H1 (cell line): ENCODE data around the gene EPHA4. TPM values are rescaled to one million over a fixed set of nuclear protein-coding genes. Genes with fewer than 3 reads are reported as not detected.
A peak's percentile ranks its signal among the peaks of the same experiment; 100 is the strongest.

Experiments
- CTCF ChIA-PET: fragments of 300-600 bp; sonication (Branson Sonifier 250); formaldehyde crosslinking; loops from one replicate; lab custom pipeline; 2021; ENCODE audit not compliant: partially characterized antibody; lab: Charles Lee
- POLR2A ChIA-PET: fragments of 300-600 bp; sonication (Branson Sonifier 250); formaldehyde crosslinking; loops from one replicate; lab custom pipeline; 2021; ENCODE audit warnings: inconsistent platforms; ENCODE audit not compliant: partially characterized antibody; lab: Charles Lee
- DNase-seq, 2 experiments: peaks; one replicate each; pipeline versions ENCODE4 v3.0.0 to v3.0.0-alpha.2; 2010 to 2022; ENCODE audit warnings: low spot score in 2 of 2, low read depth in 1 of 2, mixed read lengths in 1 of 2
- FAIRE-seq: peaks from 2 replicates; lab custom pipeline; 2011; peaks lifted over from hg19 to GRCh38; lab: Jason Lieb, UNC
- H2AFZ ChIP-seq: 2 replicates; pipeline ENCODE4 v1.8.1; 2012; ENCODE audit warnings: low read length, inconsistent platforms
- H2AK5ac ChIP-seq: 2 replicates; pipeline ENCODE4 v1.6.1; 2013; ENCODE audit warnings: low read depth, low read length
- H2BK120ac ChIP-seq: replicated peaks from 2 replicates; pipeline ENCODE3; 2013; ENCODE audit warnings: low read depth, low read length, inconsistent platforms
- H2BK12ac ChIP-seq: 2 replicates; pipeline ENCODE4 v1.6.1; 2013; ENCODE audit warnings: low read depth, low read length
- H2BK15ac ChIP-seq: 2 replicates; pipeline ENCODE4 v1.6.1; 2013; ENCODE audit warnings: low read length
- H2BK20ac ChIP-seq: 2 replicates; pipeline ENCODE4 v1.6.1; 2013; ENCODE audit warnings: low read length
- H2BK5ac ChIP-seq: 2 replicates; pipeline ENCODE4 v1.6.1; 2013; ENCODE audit warnings: low read depth, low read length
- H3K14ac ChIP-seq: 2 replicates; pipeline ENCODE4 v1.6.1; 2013; ENCODE audit warnings: inconsistent platforms; ENCODE audit not compliant: insufficient read length
- H3K18ac ChIP-seq: 2 replicates; pipeline ENCODE4 v1.6.1; 2013; ENCODE audit warnings: low read length; ENCODE audit errors: extremely low read depth
- H3K23ac ChIP-seq: 2 replicates; pipeline ENCODE4 v1.6.1; 2013; ENCODE audit warnings: inconsistent platforms; ENCODE audit not compliant: insufficient read length
- H3K23me2 ChIP-seq: 2 replicates; pipeline ENCODE4 v1.6.1; 2013; ENCODE audit warnings: low read depth, low read length
- H3K27ac ChIP-seq: 2 replicates; pipeline ENCODE4 v1.6.1; 2011; ENCODE audit warnings: low read depth, low read length, inconsistent platforms
- H3K27me3 ChIP-seq, 4 experiments: replicated peaks in 1 of 4; 1 replicate in 1 of 4; 2 replicates in 3 of 4; pipeline versions ENCODE4 v1.6.1 to v1.8.1; 2011 to 2013; ENCODE audit warnings: low read length in 3 of 4, mild to moderate bottlenecking in 3 of 4, inconsistent platforms in 2 of 4, mixed read lengths in 2 of 4, moderate library complexity in 1 of 4; ENCODE audit not compliant: control insufficient read depth in 3 of 4, insufficient read depth in 3 of 4; ENCODE audit errors: extremely low read depth in 1 of 4
- H3K36me3 ChIP-seq, 4 experiments: 2 replicates each; pipeline versions ENCODE4 v1.6.1 to v1.8.1; 2011 to 2013; ENCODE audit warnings: mild to moderate bottlenecking in 4 of 4, low read length in 3 of 4, moderate library complexity in 2 of 4, control low read depth in 1 of 4, inconsistent platforms in 1 of 4; ENCODE audit not compliant: insufficient read depth in 4 of 4, control insufficient read depth in 2 of 4
- H3K4ac ChIP-seq: replicated peaks from 2 replicates; pipeline ENCODE3; 2013; ENCODE audit warnings: low read length, low read depth, mixed read lengths, inconsistent platforms; ENCODE audit not compliant: insufficient read length
- H3K4me1 ChIP-seq, 4 experiments: replicated peaks in 1 of 4; 1 replicate in 1 of 4; 2 replicates in 3 of 4; pipeline versions ENCODE4 v1.6.1 to v1.8.1; 2011 to 2013; ENCODE audit warnings: low read length in 3 of 4, inconsistent platforms in 2 of 4, mixed read lengths in 1 of 4; ENCODE audit not compliant: insufficient read depth in 4 of 4, control insufficient read depth in 3 of 4
- H3K4me2 ChIP-seq, 2 experiments: 2 replicates each; pipeline versions ENCODE4 v1.6.1 to v1.8.1; 2011 to 2013; ENCODE audit warnings: low read depth in 2 of 2, low read length in 2 of 2, control low read depth in 1 of 2, inconsistent platforms in 1 of 2, mild to moderate bottlenecking in 1 of 2; ENCODE audit not compliant: insufficient read depth in 1 of 2
- H3K4me3 ChIP-seq, 4 experiments: fragments of 200-600, 300-600 bp in 1 of 4; sonication (generic), shearing (Covaris generic), sonication (Bioruptor Twin) in 1 of 4; 2 replicates each; pipeline versions ENCODE4 v1.5.1 to v1.8.1; 2011 to 2016; ENCODE audit warnings: low read length in 4 of 4, low read depth in 3 of 4, control low read depth in 2 of 4, inconsistent platforms in 2 of 4, mild to moderate bottlenecking in 2 of 4, mixed read lengths in 1 of 4, moderate library complexity in 1 of 4; ENCODE audit not compliant: insufficient read depth in 2 of 4; ENCODE audit errors: extremely low read depth in 1 of 4
- H3K56ac ChIP-seq: replicated peaks from 2 replicates; pipeline ENCODE3; 2013; ENCODE audit warnings: low read depth, mild to moderate bottlenecking, mixed read lengths, low read length, inconsistent platforms; ENCODE audit not compliant: insufficient read length
- H3K79me1 ChIP-seq: 2 replicates; pipeline ENCODE4 v1.6.1; 2013; ENCODE audit warnings: low read depth, low read length, control low read depth
- H3K79me2 ChIP-seq, 2 experiments: 2 replicates each; pipeline versions ENCODE4 v1.6.1 to v1.8.1; 2012 to 2013; ENCODE audit warnings: low read length in 2 of 2, mild to moderate bottlenecking in 2 of 2, inconsistent platforms in 1 of 2; ENCODE audit not compliant: insufficient read depth in 2 of 2, control insufficient read depth in 1 of 2
- H3K9ac ChIP-seq, 4 experiments: replicated peaks in 1 of 4; 1 replicate in 1 of 4; 2 replicates in 3 of 4; pipeline versions ENCODE4 v1.6.1 to v1.8.1; 2011 to 2013; ENCODE audit warnings: low read depth in 3 of 4, low read length in 3 of 4, control low read depth in 2 of 4, mild to moderate bottlenecking in 2 of 4, moderate library complexity in 2 of 4, inconsistent platforms in 1 of 4; ENCODE audit errors: extremely low read depth in 1 of 4
- H3K9me3 ChIP-seq, 2 experiments: 2 replicates each; pipeline versions ENCODE4 v1.6.1 to v1.8.1; 2012 to 2013; ENCODE audit warnings: mild to moderate bottlenecking in 2 of 2, moderate library complexity in 2 of 2, control low read depth in 1 of 2, inconsistent platforms in 1 of 2, low read depth in 1 of 2, low read length in 1 of 2, mixed read lengths in 1 of 2; ENCODE audit not compliant: insufficient read depth in 2 of 2
- H4K20me1 ChIP-seq, 2 experiments: replicated peaks in 1 of 2; 2 replicates each; pipeline versions ENCODE3 to v1.8.1; 2011 to 2013; ENCODE audit warnings: inconsistent platforms in 2 of 2, low read length in 2 of 2, mild to moderate bottlenecking in 1 of 2; ENCODE audit not compliant: insufficient read depth in 2 of 2, control insufficient read depth in 1 of 2
- H4K5ac ChIP-seq: 2 replicates; pipeline ENCODE4 v1.6.1; 2013; ENCODE audit warnings: low read length, low read depth, mixed read lengths, inconsistent platforms; ENCODE audit not compliant: insufficient read length
- H4K8ac ChIP-seq: 2 replicates; pipeline ENCODE4 v1.8.0; 2013; ENCODE audit warnings: mild to moderate bottlenecking, moderate library complexity, low read length, inconsistent platforms; ENCODE audit not compliant: insufficient read depth; ENCODE audit errors: extremely low read depth
- H4K91ac ChIP-seq: replicated peaks from 2 replicates; pipeline ENCODE3; 2013; ENCODE audit warnings: low read length, mixed read lengths, inconsistent platforms; ENCODE audit not compliant: insufficient read length
- CEBPB ChIP-seq: IDR thresholded peaks from 2 replicates; pipeline ENCODE4 v1.6.1; 2012; ENCODE audit warnings: low read depth, low read length
- TCF12 ChIP-seq: IDR thresholded peaks from 2 replicates; pipeline ENCODE4 v1.6.1; 2011; ENCODE audit warnings: low read depth, mild to moderate bottlenecking, low read length
- WGBS, 2 experiments: shearing (Covaris generic) in 1 of 2; methylation state at CpG; one replicate each; pipeline versions ENCODE4 v1.1.6 to v1.1.7; 2013 to 2015; ENCODE audit warnings: low lambda C conversion rate in 2 of 2, mixed read lengths in 2 of 2, inconsistent platforms in 1 of 2, low coverage in 1 of 2, missing lambda C conversion rate in 1 of 2; ENCODE audit not compliant: insufficient replicate concordance in 2 of 2, insufficient coverage in 1 of 2, insufficient read length in 1 of 2; ENCODE audit errors: extremely low coverage in 1 of 2, missing lambda C conversion rate in 1 of 2; 5-methylcytosine and 5-hydroxymethylcytosine counted together
- polyA plus RNA-seq, 7 experiments: library from polyadenylated mRNA; depleted of rRNA in 3 of 7; stranded (reverse) in 5 of 7; unstranded in 2 of 7; fragments of >200 nt in 5 of 7; fragments of 200-250 nt in 2 of 7; gene quantifications; 1 replicate in 5 of 7; 2 replicates in 1 of 7; 4 replicates in 1 of 7; pipeline versions ENCODE4 v1.2.1 to v1.2.3, GENCODE V29; 2011 to 2013; ENCODE audit warnings: missing spikeins in 2 of 7, mixed read lengths in 2 of 7
- total RNA-seq: library from RNA; stranded (reverse); fragmentation: NEBNext Ultra II Directional; extraction: Animal tissue kit (Norgen Biotek cat#: 25700); gene quantifications from 2 replicates; pipeline ENCODE4 v1.2.1, GENCODE V29; 2021
- TF ChIP-seq, protein P1 (sequence below): IDR thresholded peaks from 2 replicates; pipeline ENCODE4 v1.6.1; 2012; ENCODE audit warnings: low read length, inconsistent platforms

The EPHA4 gene
- total and polyA plus RNA-seq, 2 of the 8 experiments (the other 6 are each of a cell fraction or from before 2014, with no cell fraction given) = 4.3 to 5.7 TPM

DNA sequence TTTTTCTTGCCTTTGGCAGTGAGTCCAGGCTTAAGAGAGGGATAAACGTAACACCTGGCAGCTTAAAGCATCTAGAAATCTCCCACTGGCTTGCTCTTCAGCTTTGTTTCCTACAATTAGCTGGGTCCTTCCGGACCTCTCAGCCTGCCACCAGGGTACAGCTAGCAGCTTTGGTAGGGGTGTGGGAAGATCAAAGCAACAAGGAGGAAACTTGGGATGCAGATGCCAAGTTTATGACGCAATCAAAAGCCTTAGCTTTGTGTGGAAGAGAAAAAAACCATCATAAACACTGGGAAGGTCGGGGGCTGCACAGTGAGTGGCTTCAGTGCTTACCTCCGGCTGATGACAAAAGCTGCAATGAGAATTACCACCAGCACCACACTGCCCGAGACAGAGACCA lies 116.9 kb downstream of the EPHA4 start:
- Histone ChIP-seq H3K23ac (no peak overlapping the region), H3K36me3 (no peaks in the 10 kb centered on the region), H3K14ac (no peak overlapping the region), H3K9ac (no peak overlapping the region), H2BK5ac (no peak overlapping the region), H3K27ac (no peak overlapping the region), H3K27me3 (no peaks in the 10 kb centered on the region), H2AFZ (no peak overlapping the region), H3K56ac (no peak overlapping the region), H4K20me1 (no peaks in the 10 kb centered on the region), H3K79me1 (no peaks in the 10 kb centered on the region), H2BK20ac (no peak overlapping the region), H4K91ac (no peak overlapping the region), H2BK120ac (no peak overlapping the region), H2BK15ac (no peak overlapping the region), H4K8ac (no peak overlapping the region), H4K5ac (no peak overlapping the region), H3K18ac (no peak overlapping the region), H2BK12ac (no peak overlapping the region), H3K4ac (no peak overlapping the region), H3K23me2 (no peaks in the 10 kb centered on the region), H3K79me2 (no peaks in the 10 kb centered on the region), H3K4me3 (no peak overlapping the region), H2AK5ac (no peak overlapping the region), H3K9me3 (no peaks in the 10 kb centered on the region), H3K4me1 (peaks cover 0 to 5% (median 2%) of the 10 kb centered on the region in 4 experiments; a peak in 4 of 7 replicates), H3K4me2 (no peak overlapping the region)
- WGBS, 2 experiments = 84% methylated on average over 6 of the region's 6 CpGs; no CpG with 5 or more reads in 1 of the 2 experiments
- ChIA-PET POLR2A (interaction anchor here (0.7 kb wide), 1 partner anchor 15 kb away, joined by 4 read pairs; no protein-coding TSS in a partner anchor), CTCF (no interaction called here)
- TF ChIP-seq TCF12 (no peak), CEBPB (peak; percentile 72; the same call in 1 of the 2 replicates)
- TF ChIP-seq, protein P1, sequence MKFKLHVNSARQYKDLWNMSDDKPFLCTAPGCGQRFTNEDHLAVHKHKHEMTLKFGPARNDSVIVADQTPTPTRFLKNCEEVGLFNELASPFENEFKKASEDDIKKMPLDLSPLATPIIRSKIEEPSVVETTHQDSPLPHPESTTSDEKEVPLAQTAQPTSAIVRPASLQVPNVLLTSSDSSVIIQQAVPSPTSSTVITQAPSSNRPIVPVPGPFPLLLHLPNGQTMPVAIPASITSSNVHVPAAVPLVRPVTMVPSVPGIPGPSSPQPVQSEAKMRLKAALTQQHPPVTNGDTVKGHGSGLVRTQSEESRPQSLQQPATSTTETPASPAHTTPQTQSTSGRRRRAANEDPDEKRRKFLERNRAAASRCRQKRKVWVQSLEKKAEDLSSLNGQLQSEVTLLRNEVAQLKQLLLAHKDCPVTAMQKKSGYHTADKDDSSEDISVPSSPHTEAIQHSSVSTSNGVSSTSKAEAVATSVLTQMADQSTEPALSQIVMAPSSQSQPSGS = no peak
- no peak for FAIRE-seq
- DNase-seq = no peak
